RWPE1 (cell line): ENCODE measurements around the gene UBE2L3.

Source experiments
- CTCF ChIA-PET: fragments of 350-600 bp; sonication (Branson Sonifier 250); formaldehyde crosslinking; extraction: SDS; loops from one replicate; lab custom pipeline; 2021; lab: Yijun Ruan, JAX
- POLR2A ChIA-PET: fragments of 400-600 bp; formaldehyde crosslinking; extraction: SDS; loops from one replicate; lab custom pipeline; 2020; ENCODE audit warnings: antibody characterized with exemption; ENCODE audit not compliant: low non-redundant PET; lab: Yijun Ruan, JAX
- DNase-seq: peaks from one replicate; pipeline ENCODE4 v3.0.0; 2012; ENCODE audit warnings: low spot score
- H3K27ac ChIP-seq: fragments of 450-650 bp; 2 replicates; pipeline ENCODE4 v1.5.1; 2017
- TF ChIP-seq, protein P1 (sequence below): fragments of 450-650 bp; conservative IDR thresholded peaks from 2 replicates; pipeline ENCODE4 v1.5.1; 2017; ENCODE audit warnings: low read depth, mild to moderate bottlenecking

The UBE2L3 gene

DNA sequence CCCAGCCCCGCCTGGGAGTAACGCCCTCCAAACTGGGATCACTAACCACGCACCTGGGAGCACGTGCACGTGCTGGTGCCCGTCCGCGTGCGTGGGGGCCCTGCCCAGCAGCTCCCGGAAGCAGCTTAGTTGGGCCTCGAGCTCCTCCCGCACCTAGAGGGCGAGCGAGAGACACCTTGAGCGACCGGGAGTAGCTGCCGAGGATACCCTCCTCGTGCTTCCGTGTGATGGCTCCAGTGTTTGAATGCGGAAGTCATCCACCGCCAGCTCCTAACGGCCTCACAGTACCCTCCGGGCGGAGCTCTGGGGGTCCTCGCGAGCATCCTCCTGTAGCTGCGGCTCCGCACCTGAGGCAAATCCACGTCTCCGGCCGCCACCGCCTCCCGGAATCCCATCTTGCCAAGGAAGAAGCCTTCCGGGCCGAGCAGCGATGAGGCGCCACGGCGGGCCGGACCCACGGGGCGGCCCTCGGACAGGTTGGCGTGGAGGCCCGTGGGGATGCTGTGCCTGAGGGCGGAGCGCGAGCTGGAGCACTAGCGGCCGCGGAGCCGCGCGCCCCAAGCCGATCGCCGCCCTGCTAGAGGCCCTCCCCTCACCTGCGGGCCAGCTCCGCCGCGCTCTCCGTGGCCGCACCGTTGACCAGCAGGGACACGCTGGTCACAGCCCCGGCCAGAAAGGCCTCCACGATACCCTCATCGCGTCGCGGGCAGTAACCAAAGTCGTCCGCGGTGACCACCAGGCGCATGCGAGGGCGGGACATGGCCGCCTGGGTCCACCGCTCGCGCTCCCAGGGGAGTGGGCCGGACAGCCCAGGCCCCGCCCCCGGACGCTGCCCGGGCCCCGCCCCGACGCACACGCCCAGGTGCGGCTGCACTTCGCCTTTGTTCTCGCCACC lies 62.0 kb downstream of the UBE2L3 start, which contains the start of gene YDJC:
YDJC (minus strand) TSS at position 768 of the 895 bp plus-strand sequence; CDS start at position 760, 8 bp downstream.
- DNase-seq: peak; percentile 81
- POLR2A ChIA-PET: interaction anchor here (0.7 to 1.2 kb wide), 2 partner anchors 12 to 13 kb away, joined by 5 to 6 read pairs; no protein-coding TSS in a partner anchor
- H3K27ac ChIP-seq: peak within 1 kb of the TSS; percentile 84
- CTCF ChIA-PET: interaction anchor here (0.6 to 1.5 kb wide), 3 partner anchors 12 to 15 kb away, joined by 3 to 6 read pairs (median 5); no protein-coding TSS in a partner anchor
- TF ChIP-seq, protein P1, sequence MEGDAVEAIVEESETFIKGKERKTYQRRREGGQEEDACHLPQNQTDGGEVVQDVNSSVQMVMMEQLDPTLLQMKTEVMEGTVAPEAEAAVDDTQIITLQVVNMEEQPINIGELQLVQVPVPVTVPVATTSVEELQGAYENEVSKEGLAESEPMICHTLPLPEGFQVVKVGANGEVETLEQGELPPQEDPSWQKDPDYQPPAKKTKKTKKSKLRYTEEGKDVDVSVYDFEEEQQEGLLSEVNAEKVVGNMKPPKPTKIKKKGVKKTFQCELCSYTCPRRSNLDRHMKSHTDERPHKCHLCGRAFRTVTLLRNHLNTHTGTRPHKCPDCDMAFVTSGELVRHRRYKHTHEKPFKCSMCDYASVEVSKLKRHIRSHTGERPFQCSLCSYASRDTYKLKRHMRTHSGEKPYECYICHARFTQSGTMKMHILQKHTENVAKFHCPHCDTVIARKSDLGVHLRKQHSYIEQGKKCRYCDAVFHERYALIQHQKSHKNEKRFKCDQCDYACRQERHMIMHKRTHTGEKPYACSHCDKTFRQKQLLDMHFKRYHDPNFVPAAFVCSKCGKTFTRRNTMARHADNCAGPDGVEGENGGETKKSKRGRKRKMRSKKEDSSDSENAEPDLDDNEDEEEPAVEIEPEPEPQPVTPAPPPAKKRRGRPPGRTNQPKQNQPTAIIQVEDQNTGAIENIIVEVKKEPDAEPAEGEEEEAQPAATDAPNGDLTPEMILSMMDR: peak; percentile 64

DNA sequence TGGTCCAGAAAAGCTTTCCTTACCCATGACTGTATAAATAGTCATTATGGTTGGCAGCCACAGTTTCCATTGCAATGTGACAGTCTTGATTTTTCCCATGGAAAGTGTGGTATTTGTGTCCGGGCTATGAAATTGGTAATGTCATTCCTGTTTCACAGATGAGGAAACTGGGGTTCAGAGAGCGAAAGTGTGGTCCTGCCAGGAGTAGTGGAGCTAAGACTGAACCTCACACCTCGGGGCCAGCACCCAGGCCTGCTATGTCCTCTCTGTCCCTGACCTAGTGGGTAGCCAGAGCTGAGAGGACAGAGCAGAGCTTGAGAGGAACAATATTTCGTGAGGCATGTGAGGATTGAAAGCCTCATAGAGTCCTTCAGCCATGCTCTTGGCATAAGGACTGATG lies 63.5 kb downstream of the UBE2L3 start:
- ChIA-PET POLR2A (interaction anchor here (0.7 to 1.4 kb wide), 2 partner anchors 11 to 58 kb away, joined by 4 to 9 read pairs; partner anchors contain the start of gene SDF2L1), CTCF (no interaction called here)
- no peak overlapping the region for H3K27ac ChIP-seq
- DNase-seq: no peak
- TF ChIP-seq, protein P1: no peak

DNA sequence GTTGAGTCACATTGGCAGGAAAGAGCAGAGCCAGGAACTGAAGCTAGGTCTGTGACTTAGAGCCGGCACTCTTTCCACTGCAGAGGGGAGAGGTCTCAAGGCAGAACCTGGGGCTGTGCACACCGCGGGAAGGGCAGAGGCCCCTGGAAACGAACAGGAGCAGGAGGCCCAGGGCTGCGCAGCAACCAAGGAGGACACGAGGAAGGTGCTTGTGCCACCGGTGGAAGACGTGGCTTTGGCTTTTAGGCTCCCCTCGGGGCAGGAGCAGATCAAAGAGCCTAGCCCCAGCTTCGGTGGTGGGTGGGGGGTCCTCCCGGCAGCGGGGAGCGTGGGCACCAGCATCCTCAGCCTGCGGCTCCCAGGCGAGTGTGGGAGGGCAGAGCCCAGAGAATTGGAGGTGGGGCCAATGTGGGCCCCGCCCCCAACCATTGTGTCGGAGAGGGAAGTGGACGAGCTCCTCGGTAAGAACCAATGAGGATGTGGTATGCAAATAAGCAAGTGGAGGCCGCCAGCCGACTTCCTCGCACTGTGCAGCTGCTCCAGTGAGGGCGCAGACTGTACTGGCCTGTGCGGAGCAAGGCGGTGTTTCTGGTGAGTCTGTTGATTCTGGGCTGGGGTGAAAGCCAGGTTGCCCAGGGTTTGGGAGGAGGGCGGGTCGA lies 64.9 kb downstream of the UBE2L3 start, which contains the start of gene CCDC116:
CCDC116 (plus strand) TSS at position 524 of the 659 bp plus-strand sequence. CDS start 422 bp downstream, outside the sequence.
- no peak for DNase-seq
- no peak within 1 kb of the TSS for H3K27ac ChIP-seq
- CTCF ChIA-PET: no interaction called here
- POLR2A ChIA-PET: no interaction called here
- TF ChIP-seq, protein P1: no peak

DNA sequence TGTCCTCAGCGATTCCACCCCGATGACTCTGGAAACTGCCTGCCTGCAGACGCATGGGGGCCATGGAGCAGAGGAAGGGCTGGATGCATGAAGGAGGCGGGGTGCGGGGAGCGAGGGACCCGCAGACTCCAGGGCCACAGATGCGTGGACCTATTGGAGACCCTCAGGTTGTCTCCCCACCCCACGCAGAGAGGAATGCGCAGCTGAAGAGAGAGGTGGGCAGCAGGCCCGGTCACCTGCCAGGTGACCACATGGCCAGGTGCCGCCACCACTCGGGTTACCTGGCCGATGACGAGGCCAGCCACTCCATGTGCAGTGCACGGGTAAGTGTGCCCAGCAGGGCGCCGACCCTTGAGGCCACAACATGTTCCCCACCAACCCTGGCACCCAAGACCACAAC lies 65.4 kb downstream of the UBE2L3 start:
- DNase-seq: no peak
- ChIA-PET POLR2A (no interaction called here), CTCF (no interaction called here)
- no peak overlapping the region for H3K27ac ChIP-seq
- TF ChIP-seq, protein P1: no peak

DNA sequence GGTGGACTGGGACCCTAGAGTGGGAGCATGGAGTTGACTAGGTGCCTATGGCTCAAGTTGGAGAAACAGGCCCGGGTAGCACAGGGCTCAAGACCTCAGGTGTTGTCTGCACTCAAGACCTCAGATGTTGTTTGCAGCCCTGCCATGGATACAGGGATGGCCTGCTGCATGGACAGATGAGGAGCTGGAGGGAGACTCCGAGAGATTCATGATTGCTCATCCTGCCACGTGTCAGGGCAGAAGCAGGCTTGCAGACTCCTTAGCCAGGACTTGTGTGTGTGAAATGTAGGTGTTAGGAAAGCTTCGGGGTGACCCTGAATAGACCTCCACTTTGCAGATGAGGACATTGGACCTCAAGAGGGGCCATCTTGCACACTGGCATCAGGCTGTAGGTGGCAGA lies 66.0 kb downstream of the UBE2L3 start:
- TF ChIP-seq, protein P1: no peak
- DNase-seq: no peak
- POLR2A ChIA-PET: no interaction called here
- CTCF ChIA-PET: no interaction called here
- no peak overlapping the region for H3K27ac ChIP-seq

DNA sequence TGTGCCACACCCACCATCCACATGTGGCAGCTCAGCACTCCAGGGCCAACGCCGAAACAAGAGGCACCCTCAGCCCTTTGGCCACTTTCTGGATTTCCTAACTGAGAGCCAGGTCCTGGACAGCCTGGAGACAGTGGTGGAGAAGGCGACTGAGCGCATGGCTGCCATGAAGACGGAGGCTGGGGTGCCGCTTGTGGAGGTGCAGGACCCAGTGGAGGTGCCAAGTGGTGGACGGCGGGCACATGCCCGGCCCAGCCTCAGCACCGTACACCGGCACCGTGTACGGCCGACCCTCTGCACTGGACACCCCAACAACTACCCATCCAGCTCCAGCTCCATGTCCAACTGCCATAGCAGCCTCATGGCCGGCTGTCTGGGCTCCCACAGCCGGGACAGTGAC lies 66.6 kb downstream of the UBE2L3 start:
- ChIA-PET POLR2A (no interaction called here), CTCF (no interaction called here)
- no peak for DNase-seq
- no peak overlapping the region for H3K27ac ChIP-seq
- TF ChIP-seq, protein P1: no peak
